ENCODE measurements around the gene CERK.

DNA sequence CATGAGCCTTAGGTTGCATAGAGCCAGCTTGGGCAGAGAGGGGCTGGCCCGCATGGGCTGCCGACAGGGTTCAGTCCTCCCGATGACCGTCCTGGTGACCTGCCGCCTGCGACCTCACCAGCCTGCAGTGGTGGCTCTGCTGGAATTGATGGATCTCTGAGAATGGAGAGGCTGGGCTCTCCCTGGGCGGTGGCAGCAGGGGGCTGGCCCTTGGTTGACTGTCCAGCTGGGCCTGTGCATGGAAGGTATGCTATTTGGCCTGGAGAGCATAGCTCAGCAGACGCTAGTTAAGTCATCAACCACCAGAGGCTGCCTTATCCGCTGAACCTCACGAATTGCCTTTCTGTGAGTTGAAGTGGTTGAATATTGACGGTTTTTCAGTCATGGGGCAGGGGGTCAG is 98.2 kb downstream of the CERK start:
- TF ChIP-seq TCF7L2 (IDR thresholded peaks at IDR 0.05; ENCODE audit: low read depth, low read length) (no peak), POLR2AphosphoS5 (IDR thresholded peaks at IDR 0.05; ENCODE audit: low read depth, low read length) (no peak), SIN3A (IDR thresholded peaks at IDR 0.05; ENCODE audit: borderline replicate concordance, insufficient read depth, low read depth, low read length) (no peak)
- TF ChIP-seq, protein P1, sequence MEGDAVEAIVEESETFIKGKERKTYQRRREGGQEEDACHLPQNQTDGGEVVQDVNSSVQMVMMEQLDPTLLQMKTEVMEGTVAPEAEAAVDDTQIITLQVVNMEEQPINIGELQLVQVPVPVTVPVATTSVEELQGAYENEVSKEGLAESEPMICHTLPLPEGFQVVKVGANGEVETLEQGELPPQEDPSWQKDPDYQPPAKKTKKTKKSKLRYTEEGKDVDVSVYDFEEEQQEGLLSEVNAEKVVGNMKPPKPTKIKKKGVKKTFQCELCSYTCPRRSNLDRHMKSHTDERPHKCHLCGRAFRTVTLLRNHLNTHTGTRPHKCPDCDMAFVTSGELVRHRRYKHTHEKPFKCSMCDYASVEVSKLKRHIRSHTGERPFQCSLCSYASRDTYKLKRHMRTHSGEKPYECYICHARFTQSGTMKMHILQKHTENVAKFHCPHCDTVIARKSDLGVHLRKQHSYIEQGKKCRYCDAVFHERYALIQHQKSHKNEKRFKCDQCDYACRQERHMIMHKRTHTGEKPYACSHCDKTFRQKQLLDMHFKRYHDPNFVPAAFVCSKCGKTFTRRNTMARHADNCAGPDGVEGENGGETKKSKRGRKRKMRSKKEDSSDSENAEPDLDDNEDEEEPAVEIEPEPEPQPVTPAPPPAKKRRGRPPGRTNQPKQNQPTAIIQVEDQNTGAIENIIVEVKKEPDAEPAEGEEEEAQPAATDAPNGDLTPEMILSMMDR (IDR thresholded peaks at IDR 0.05), result no peak
- TF ChIP-seq, protein P2, sequence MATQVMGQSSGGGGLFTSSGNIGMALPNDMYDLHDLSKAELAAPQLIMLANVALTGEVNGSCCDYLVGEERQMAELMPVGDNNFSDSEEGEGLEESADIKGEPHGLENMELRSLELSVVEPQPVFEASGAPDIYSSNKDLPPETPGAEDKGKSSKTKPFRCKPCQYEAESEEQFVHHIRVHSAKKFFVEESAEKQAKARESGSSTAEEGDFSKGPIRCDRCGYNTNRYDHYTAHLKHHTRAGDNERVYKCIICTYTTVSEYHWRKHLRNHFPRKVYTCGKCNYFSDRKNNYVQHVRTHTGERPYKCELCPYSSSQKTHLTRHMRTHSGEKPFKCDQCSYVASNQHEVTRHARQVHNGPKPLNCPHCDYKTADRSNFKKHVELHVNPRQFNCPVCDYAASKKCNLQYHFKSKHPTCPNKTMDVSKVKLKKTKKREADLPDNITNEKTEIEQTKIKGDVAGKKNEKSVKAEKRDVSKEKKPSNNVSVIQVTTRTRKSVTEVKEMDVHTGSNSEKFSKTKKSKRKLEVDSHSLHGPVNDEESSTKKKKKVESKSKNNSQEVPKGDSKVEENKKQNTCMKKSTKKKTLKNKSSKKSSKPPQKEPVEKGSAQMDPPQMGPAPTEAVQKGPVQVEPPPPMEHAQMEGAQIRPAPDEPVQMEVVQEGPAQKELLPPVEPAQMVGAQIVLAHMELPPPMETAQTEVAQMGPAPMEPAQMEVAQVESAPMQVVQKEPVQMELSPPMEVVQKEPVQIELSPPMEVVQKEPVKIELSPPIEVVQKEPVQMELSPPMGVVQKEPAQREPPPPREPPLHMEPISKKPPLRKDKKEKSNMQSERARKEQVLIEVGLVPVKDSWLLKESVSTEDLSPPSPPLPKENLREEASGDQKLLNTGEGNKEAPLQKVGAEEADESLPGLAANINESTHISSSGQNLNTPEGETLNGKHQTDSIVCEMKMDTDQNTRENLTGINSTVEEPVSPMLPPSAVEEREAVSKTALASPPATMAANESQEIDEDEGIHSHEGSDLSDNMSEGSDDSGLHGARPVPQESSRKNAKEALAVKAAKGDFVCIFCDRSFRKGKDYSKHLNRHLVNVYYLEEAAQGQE (IDR thresholded peaks at IDR 0.05; ENCODE audit: insufficient read depth in 1 of 2, low read depth in 2 of 2, low read length in 1 of 2), result no peak
